ENCODE measurements around the gene IL1RAPL2. TPM values are rescaled to one million over a fixed set of nuclear protein-coding genes. Genes with fewer than 3 reads are reported as not detected.

IL1RAPL2 gene
- total and polyA plus RNA-seq, 2 of the 4 experiments (the other 2 are of a cell fraction) = 0.03 TPM; not detected in 1

DNA sequence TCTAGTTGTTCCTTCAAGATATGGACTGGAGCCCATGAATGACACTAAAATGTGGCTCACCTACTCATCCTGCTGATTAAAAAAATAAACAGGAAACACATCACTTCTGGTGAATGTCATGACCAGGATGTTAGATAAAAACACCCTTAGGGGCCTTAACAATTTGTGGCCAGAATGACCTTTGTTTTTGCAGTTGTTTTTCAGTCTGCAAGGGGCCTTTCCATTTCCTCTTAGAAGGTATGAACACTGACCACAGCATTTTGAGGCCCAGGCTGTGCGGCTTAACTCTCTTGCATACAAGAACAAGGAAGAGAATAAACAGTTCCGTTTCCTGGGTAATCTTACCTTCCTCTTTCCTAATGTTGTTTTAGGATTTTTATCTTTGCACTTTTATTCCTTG, 113.2 kb downstream of the IL1RAPL2 start:
- Histone ChIP-seq H2AK9ac (replicated peaks; ENCODE audit: low read depth, low read length, poor library complexity) (no peak overlapping the region), H4K20me1 (ENCODE audit: insufficient read depth, low read length) (no peaks in the 10 kb centered on the region), H3K23ac (ENCODE audit: low read depth, low read length) (no peak overlapping the region), H3K4me1 (ENCODE audit: control insufficient read depth, insufficient read depth, low read length) (no peaks in the 10 kb centered on the region), H2BK5ac (ENCODE audit: low read depth, low read length, poor library complexity, severe bottlenecking) (no peak overlapping the region), H2AFZ (replicated peaks; ENCODE audit: low read length, poor library complexity) (no peak overlapping the region), H3K9me3 (ENCODE audit: control insufficient read depth, insufficient read depth, low read length) (no peaks in the 10 kb centered on the region), H3K36me3 (ENCODE audit: control insufficient read depth, insufficient read depth, low read length) (no peaks in the 10 kb centered on the region), H3K9me1 (ENCODE audit: insufficient read depth, low read length) (no peaks in the 10 kb centered on the region), H2BK120ac (ENCODE audit: low read depth, low read length) (no peak overlapping the region), H3K56ac (ENCODE audit: extremely low read depth, insufficient read depth, low read length) (no peak overlapping the region), H2BK20ac (ENCODE audit: low read depth, low read length) (no peak overlapping the region), H3K18ac (ENCODE audit: low read depth, low read length) (no peak overlapping the region), H4K8ac (ENCODE audit: low read depth in 2 of 2, low read length in 2 of 2) (no peak overlapping the region), H3K4me2 (ENCODE audit: low read depth, low read length) (no peak overlapping the region), H3K79me1 (ENCODE audit: low read depth in 1 of 2, low read length in 2 of 2) (no peaks in the 10 kb centered on the region), H3K27me3 (ENCODE audit: control insufficient read depth, insufficient read depth, low read length) (no peaks in the 10 kb centered on the region), H3K27ac (ENCODE audit: insufficient read depth, low read length) (no peak overlapping the region), H4K91ac (ENCODE audit: insufficient read depth, low read depth, low read length) (no peak overlapping the region), H3K4ac (ENCODE audit: low read depth, low read length) (no peak overlapping the region), H4K5ac (ENCODE audit: low read depth, low read length) (no peak overlapping the region), H2AK5ac (ENCODE audit: low read depth, low read length) (no peak overlapping the region), H3K14ac (replicated peaks; ENCODE audit: low read depth, low read length) (no peak overlapping the region), H2BK15ac (ENCODE audit: low read depth, low read length) (no peak overlapping the region), H3K4me3 (ENCODE audit: insufficient read depth, low read depth, low read length) (no peak overlapping the region), H3K9ac (ENCODE audit: low read depth, low read length) (no peak overlapping the region)
- WGBS, 2 experiments (ENCODE audit: extremely low coverage in 2 of 2, insufficient read length in 1 of 2) = no CpG with 5 or more reads among the region's 2 CpGs
- no TSS peak for BruUV-seq (replicated peaks)
- ATAC-seq (ENCODE audit: low read depth) (no peak), DNase-seq (no peak)
- in situ Hi-C loops (cut with MboI; ENCODE audit: low sequenced_read_pairs) = no loop called here
- dilution Hi-C loops (cut with HindIII; ENCODE audit: low sequenced_read_pairs, unreplicated experiment) = no loop called here
- ChIA-PET POLR2A (ENCODE audit: unreplicated experiment) (no interaction called here), CTCF (no interaction called here)
- intact Hi-C loops (cut with micrococcal nuclease) = no loop called here
- TF ChIP-seq CEBPB (IDR thresholded peaks at IDR 0.05; ENCODE audit: low read depth, low read length) = no peak
- TF ChIP-seq, protein P1, sequence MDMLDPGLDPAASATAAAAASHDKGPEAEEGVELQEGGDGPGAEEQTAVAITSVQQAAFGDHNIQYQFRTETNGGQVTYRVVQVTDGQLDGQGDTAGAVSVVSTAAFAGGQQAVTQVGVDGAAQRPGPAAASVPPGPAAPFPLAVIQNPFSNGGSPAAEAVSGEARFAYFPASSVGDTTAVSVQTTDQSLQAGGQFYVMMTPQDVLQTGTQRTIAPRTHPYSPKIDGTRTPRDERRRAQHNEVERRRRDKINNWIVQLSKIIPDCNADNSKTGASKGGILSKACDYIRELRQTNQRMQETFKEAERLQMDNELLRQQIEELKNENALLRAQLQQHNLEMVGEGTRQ (IDR thresholded peaks at IDR 0.05; ENCODE audit: low read depth, low read length) = no peak
- no peak for TF ChIP-seq CHD1 (IDR thresholded peaks at IDR 0.05; ENCODE audit: low read depth, low read length)
- TF ChIP-seq POLR2A (IDR thresholded peaks at IDR 0.05; ENCODE audit: low read depth, low read length) = no peak
- no peak for TF ChIP-seq RCOR1 (IDR thresholded peaks at IDR 0.05; ENCODE audit: insufficient replicate concordance, low read length)
- TF ChIP-seq NFE2L2 (IDR thresholded peaks at IDR 0.05; ENCODE audit: low read depth, low read length) = no peak
- TF ChIP-seq FOS (IDR thresholded peaks at IDR 0.05; ENCODE audit: low read depth, low read length) = no peak
- TF ChIP-seq SMC3 (IDR thresholded peaks at IDR 0.05; ENCODE audit: low read depth, low read length) = no peak
- no peak for TF ChIP-seq RAD21 (IDR thresholded peaks at IDR 0.05; ENCODE audit: low read length)
- TF ChIP-seq, protein P2, sequence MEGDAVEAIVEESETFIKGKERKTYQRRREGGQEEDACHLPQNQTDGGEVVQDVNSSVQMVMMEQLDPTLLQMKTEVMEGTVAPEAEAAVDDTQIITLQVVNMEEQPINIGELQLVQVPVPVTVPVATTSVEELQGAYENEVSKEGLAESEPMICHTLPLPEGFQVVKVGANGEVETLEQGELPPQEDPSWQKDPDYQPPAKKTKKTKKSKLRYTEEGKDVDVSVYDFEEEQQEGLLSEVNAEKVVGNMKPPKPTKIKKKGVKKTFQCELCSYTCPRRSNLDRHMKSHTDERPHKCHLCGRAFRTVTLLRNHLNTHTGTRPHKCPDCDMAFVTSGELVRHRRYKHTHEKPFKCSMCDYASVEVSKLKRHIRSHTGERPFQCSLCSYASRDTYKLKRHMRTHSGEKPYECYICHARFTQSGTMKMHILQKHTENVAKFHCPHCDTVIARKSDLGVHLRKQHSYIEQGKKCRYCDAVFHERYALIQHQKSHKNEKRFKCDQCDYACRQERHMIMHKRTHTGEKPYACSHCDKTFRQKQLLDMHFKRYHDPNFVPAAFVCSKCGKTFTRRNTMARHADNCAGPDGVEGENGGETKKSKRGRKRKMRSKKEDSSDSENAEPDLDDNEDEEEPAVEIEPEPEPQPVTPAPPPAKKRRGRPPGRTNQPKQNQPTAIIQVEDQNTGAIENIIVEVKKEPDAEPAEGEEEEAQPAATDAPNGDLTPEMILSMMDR (conservative IDR thresholded peaks at IDR 0.05; ENCODE audit: low read depth, low read length) = no peak
- TF ChIP-seq MXI1 (IDR thresholded peaks at IDR 0.05; ENCODE audit: borderline replicate concordance, low read depth, low read length) = no peak
- TF ChIP-seq BHLHE40 (IDR thresholded peaks at IDR 0.05; ENCODE audit: low read depth, low read length) = no peak
- TF ChIP-seq MAZ (IDR thresholded peaks at IDR 0.05; ENCODE audit: borderline replicate concordance, low read depth, low read length) = no peak
- TF ChIP-seq, protein P3, sequence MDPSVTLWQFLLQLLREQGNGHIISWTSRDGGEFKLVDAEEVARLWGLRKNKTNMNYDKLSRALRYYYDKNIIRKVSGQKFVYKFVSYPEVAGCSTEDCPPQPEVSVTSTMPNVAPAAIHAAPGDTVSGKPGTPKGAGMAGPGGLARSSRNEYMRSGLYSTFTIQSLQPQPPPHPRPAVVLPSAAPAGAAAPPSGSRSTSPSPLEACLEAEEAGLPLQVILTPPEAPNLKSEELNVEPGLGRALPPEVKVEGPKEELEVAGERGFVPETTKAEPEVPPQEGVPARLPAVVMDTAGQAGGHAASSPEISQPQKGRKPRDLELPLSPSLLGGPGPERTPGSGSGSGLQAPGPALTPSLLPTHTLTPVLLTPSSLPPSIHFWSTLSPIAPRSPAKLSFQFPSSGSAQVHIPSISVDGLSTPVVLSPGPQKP (IDR thresholded peaks at IDR 0.05; ENCODE audit: borderline replicate concordance, low read depth, low read length) = no peak
- no peak for TF ChIP-seq MAFK (IDR thresholded peaks at IDR 0.05; ENCODE audit: low read depth, low read length)
- no peak for TF ChIP-seq RFX5 (IDR thresholded peaks at IDR 0.05; ENCODE audit: low read depth, low read length)
